Breast epithelium (tissue), 4 donors: ENCODE data around the gene RPS29. TPM values are rescaled to one million over a fixed set of nuclear protein-coding genes. Genes with fewer than 3 reads are reported as not detected.
A peak's percentile ranks its signal among the peaks of the same experiment; 100 is the strongest.

Source experiments
- DNase-seq, 2 donors: peaks; one replicate each; pipeline ENCODE4 v3.0.0-alpha.2; 2019; ENCODE audit warnings: low spot score in 2 of 2
- H3K27ac ChIP-seq, 2 donors: fragments of 200-600 bp; sonication (generic) in 1 of 2; one replicate each; pipeline ENCODE4 v1.5.1; 2016 to 2019; ENCODE audit warnings: mild to moderate bottlenecking in 1 of 2
- H3K27me3 ChIP-seq, 2 donors: fragments of 200-600 bp; sonication (generic) in 1 of 2; one replicate each; pipeline versions ENCODE4 v1.5.1 to v1.6.0; 2017 to 2019; ENCODE audit warnings: control low read depth in 1 of 2, mild to moderate bottlenecking in 1 of 2
- H3K36me3 ChIP-seq: fragments of 200-600 bp; one replicate; pipeline ENCODE4 v1.5.1; 2019
- H3K4me1 ChIP-seq, 2 donors: fragments of 200-600 bp; sonication (generic); one replicate each; pipeline ENCODE4 v1.5.1; 2016 to 2019; ENCODE audit warnings: control low read depth in 1 of 2
- H3K4me3 ChIP-seq, 3 donors: fragments of 200-600 bp; sonication (generic); 1 replicate in 2 of 3; 2 replicates in 1 of 3; pipeline ENCODE4 v1.5.1; 2016 to 2019; ENCODE audit warnings: mild to moderate bottlenecking in 3 of 3, moderate library complexity in 2 of 3
- H3K9me3 ChIP-seq, 2 donors: fragments of 200-600 bp; sonication (generic) in 1 of 2; one replicate each; pipeline ENCODE4 v1.5.1; 2016 to 2019; ENCODE audit warnings: control low read depth in 1 of 2
- POLR2A ChIP-seq: fragments of 450-650 bp; IDR thresholded peaks from one replicate; pipeline ENCODE4 v1.6.1; 2016; ENCODE audit warnings: antibody characterized with exemption, mild to moderate bottlenecking, moderate library complexity
- POLR2AphosphoS5 ChIP-seq, 3 donors: sonication (generic); formaldehyde crosslinking; IDR thresholded peaks; one replicate each; pipeline ENCODE4 v1.6.1; 2017; ENCODE audit warnings: antibody characterized with exemption in 3 of 3
- intact Hi-C: fragments of 100-400 bp; cut with DNase I; formaldehyde crosslinking; loops from one replicate; pipeline ENCODE4 v1.15.1; 2023; ENCODE audit warnings: low total_unique reads
- total RNA-seq, 3 donors: library from RNA; depleted of rRNA; stranded (reverse); fragments of >200 nt; gene quantifications; one replicate each; pipeline ENCODE4 v1.1.0, GENCODE V29; 2016
- TF ChIP-seq, protein P1 (sequence below), 3 donors: fragments of 450-650 bp; IDR thresholded peaks; one replicate each; pipeline ENCODE4 v1.5.1; 2016 to 2017; ENCODE audit warnings: antibody characterized with exemption in 3 of 3, mild to moderate bottlenecking in 3 of 3, moderate library complexity in 3 of 3

Gene RPS29
- total RNA-seq, 3 donors from 2014 or later, result 6,323 to 14,663 (median 13,626) TPM

DNA sequence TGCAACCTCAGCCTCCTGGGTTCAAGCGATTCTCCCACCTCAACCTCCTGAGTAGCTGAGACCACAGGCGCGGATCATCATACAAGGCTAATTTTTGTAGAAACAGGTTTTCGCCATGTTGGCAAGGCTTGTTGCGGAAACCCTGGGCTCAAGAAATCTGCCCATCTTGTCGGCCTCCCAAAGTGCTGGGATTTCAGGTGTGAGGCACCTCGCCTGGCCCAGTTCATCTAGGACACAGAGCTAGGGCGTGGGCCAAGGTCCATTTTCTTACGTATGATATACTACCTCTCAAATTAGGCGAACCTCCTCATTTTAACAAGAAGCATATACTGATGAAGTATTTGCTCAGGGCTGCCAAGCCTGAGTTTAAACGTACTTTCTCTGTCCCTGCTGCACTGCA, 2.1 kb downstream of the RPS29 start:
- peaks cover 0 to 8% of the 10 kb centered on the region in 2 donors for H3K4me1 ChIP-seq
- no peaks in the 10 kb centered on the region for H3K27me3 ChIP-seq
- peak overlapping the region in 1 of 2 donors; percentile 13 for H3K27ac ChIP-seq
- H3K4me3 ChIP-seq, result peak overlapping the region in 1 of 3 donors; percentile 26
- H3K9me3 ChIP-seq, result no peaks in the 10 kb centered on the region
- H3K36me3 ChIP-seq, result peaks cover 4% of the 10 kb centered on the region
- no peak for DNase-seq
- intact Hi-C loops, result no loop called here
- TF ChIP-seq, protein P1, sequence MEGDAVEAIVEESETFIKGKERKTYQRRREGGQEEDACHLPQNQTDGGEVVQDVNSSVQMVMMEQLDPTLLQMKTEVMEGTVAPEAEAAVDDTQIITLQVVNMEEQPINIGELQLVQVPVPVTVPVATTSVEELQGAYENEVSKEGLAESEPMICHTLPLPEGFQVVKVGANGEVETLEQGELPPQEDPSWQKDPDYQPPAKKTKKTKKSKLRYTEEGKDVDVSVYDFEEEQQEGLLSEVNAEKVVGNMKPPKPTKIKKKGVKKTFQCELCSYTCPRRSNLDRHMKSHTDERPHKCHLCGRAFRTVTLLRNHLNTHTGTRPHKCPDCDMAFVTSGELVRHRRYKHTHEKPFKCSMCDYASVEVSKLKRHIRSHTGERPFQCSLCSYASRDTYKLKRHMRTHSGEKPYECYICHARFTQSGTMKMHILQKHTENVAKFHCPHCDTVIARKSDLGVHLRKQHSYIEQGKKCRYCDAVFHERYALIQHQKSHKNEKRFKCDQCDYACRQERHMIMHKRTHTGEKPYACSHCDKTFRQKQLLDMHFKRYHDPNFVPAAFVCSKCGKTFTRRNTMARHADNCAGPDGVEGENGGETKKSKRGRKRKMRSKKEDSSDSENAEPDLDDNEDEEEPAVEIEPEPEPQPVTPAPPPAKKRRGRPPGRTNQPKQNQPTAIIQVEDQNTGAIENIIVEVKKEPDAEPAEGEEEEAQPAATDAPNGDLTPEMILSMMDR (IDR thresholded peaks at IDR 0.05), result no peak
- no peak for TF ChIP-seq POLR2AphosphoS5 (IDR thresholded peaks at IDR 0.05)
- TF ChIP-seq POLR2A, result no peak

DNA sequence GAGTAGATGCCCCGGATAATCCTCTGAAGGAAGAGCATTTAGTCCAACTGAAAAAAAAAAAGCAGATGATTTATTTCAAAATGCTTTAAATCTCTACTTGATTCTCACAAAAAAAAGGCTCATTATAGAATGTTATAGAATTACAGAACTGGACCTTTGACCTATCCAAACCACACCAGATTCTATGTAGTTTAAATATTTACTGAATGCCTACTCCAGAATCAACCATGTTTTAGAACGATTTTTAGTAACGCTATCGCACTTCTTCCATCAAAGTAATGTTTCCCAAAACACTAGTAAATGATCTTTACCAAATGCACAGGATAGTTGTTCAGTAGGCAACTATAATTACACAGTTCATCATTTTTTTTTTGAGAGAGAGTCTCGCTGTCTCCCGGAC, 2.6 kb downstream of the RPS29 start:
- Histone ChIP-seq H3K9me3 (no peaks in the 10 kb centered on the region), H3K27ac (no peak overlapping the region), H3K36me3 (peaks cover 4% of the 10 kb centered on the region), H3K4me3 (peak overlapping the region in 1 of 3 donors; percentile 26), H3K4me1 (peaks cover 0 to 8% of the 10 kb centered on the region in 2 donors), H3K27me3 (no peaks in the 10 kb centered on the region)
- TF ChIP-seq POLR2A, result no peak
- TF ChIP-seq, protein P1 (IDR thresholded peaks at IDR 0.05), result no peak
- no peak for TF ChIP-seq POLR2AphosphoS5 (IDR thresholded peaks at IDR 0.05)
- intact Hi-C loops, result no loop called here
- DNase-seq, result no peak

DNA sequence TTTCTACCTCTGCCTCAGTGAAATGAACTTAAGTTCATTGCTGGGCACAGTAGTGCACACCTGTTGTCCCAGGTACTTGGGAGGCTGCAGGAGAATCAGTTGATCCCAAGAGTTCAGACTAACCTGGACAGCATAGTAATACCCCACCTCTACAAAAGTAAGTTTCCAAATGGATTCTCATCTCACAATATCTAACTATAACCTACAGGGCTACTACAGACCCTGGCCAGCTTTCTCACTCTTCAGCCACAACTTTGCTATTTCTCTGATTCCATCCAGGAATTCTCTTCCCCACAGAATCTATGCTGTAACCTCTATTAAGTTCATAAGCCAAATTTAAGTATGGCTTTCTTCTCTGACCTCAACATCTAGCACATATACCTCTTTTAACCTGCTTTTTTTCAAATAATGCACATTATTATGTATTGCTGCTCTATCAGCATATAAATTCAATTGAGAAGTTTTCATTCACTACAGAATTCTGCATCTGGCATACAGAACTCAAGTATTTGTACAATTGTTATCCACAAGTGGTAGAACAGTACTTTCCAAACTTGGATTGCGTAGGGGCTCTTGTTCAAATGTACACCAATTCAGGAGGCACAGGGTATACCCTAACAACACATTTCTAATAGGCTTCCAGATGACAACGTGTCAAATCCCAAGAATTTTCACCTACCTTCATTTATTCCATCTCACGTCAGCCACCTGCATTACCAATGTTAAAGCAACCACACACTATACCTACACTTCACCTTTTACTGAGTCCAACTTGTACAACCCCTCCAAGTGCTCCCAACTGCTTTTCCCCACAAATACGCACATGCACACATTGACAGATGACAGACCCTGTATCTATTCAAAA, 3.8 kb downstream of the RPS29 start:
- no peak overlapping the region for H3K4me3 ChIP-seq
- TF ChIP-seq, protein P1 (IDR thresholded peaks at IDR 0.05), result no peak
- TF ChIP-seq POLR2AphosphoS5 (IDR thresholded peaks at IDR 0.05) (no peak), POLR2A (no peak)
- no peaks in the 10 kb centered on the region for H3K27me3 ChIP-seq
- intact Hi-C loops, result no loop called here
- peaks cover 0 to 8% of the 10 kb centered on the region in 2 donors for H3K4me1 ChIP-seq
- DNase-seq, result no peak
- no peak overlapping the region for H3K27ac ChIP-seq
- peaks cover 4% of the 10 kb centered on the region for H3K36me3 ChIP-seq
- no peaks in the 10 kb centered on the region for H3K9me3 ChIP-seq

DNA sequence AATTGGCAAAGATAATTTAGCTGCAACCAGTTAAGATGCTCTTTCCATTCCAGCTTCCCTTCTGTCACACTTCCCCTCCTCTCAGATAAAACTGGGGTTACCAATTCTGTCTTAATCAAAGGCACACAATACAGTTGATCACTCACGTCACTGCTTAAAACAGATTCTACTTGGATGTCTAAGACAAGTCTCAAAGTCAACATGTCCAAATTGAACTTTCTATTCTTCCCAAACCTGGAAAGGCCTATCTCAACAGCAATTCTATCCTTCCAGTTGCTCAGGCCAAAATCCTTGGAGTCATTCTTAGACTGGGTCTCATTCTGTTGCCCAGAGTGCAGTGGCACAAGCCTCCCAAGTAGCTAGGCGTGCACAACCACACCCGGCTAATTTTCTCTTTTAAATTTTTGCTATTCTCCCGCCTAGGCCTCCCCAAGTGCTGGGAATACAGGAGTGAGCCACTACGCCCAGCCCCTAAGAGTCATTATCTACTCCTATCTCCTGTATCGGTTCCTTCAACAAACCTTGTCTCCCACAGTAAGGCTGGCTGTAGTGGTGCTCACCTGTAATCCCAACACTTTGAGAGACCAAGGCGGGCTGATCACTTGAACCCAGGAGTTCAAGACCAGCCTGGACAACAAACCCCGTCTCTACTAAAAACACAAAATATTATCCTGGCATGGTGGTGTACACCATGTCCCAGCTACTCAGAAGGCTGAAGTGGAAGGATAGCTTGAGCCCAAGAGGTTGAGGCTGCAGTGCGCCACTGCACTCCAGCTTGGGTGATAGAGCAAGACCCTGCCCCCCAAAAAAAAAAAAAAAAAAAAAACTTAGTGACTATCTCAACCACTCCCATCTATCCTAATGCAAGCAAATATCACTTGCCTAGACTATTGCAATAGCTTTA, 4.7 kb downstream of the RPS29 start:
- Histone ChIP-seq H3K4me1 (peaks cover 0 to 8% of the 10 kb centered on the region in 2 donors), H3K27me3 (no peaks in the 10 kb centered on the region), H3K27ac (no peak overlapping the region), H3K9me3 (no peaks in the 10 kb centered on the region), H3K36me3 (peaks cover 4% of the 10 kb centered on the region), H3K4me3 (no peak overlapping the region)
- intact Hi-C loops, result no loop called here
- TF ChIP-seq POLR2AphosphoS5 (IDR thresholded peaks at IDR 0.05), result no peak
- no peak for TF ChIP-seq POLR2A
- TF ChIP-seq, protein P1 (IDR thresholded peaks at IDR 0.05), result no peak
- no peak for DNase-seq
